Smooth muscle cell (in vitro differentiated cells): ENCODE measurements around the gene CELSR1. TPM values are rescaled to one million over a fixed set of nuclear protein-coding genes. Genes with fewer than 3 reads are reported as not detected.

ENCODE experiments used
- DNase-seq: peaks from one replicate; lab custom pipeline; 2025; ENCODE audit not compliant: unreplicated experiment; lab: John Stamatoyannopoulos, UW
- H2AFZ ChIP-seq: fragments of 200-600 bp; sonication (generic); 2 replicates; pipeline ENCODE4 v1.6.0; 2016; ENCODE audit warnings: antibody characterized with exemption, low read depth, mild to moderate bottlenecking
- H3F3A ChIP-seq: fragments of 200-600 bp; sonication (generic); 2 replicates; pipeline ENCODE4 v1.6.0; 2017; ENCODE audit warnings: antibody characterized with exemption, low read depth
- H3K27ac ChIP-seq: fragments of 200-600 bp; sonication (generic); 2 replicates; pipeline ENCODE4 v1.5.1; 2016; ENCODE audit warnings: low read depth, mild to moderate bottlenecking
- H3K27me3 ChIP-seq: fragments of 200-600 bp; sonication (generic); 2 replicates; pipeline ENCODE4 v1.6.1; 2016; ENCODE audit warnings: low read depth, mild to moderate bottlenecking
- H3K36me3 ChIP-seq: fragments of 200-600 bp; sonication (generic); 2 replicates; pipeline ENCODE4 v1.5.1; 2016; ENCODE audit warnings: low read depth
- H3K4me1 ChIP-seq: fragments of 200-600 bp; sonication (generic); 2 replicates; pipeline ENCODE4 v1.5.1; 2016; ENCODE audit warnings: low read depth
- H3K4me2 ChIP-seq: fragments of 200-600 bp; sonication (generic); 2 replicates; pipeline ENCODE4 v1.6.0; 2016; ENCODE audit warnings: mild to moderate bottlenecking
- H3K4me3 ChIP-seq: fragments of 200-600 bp; sonication (generic); 2 replicates; pipeline ENCODE4 v1.5.1; 2016; ENCODE audit warnings: mild to moderate bottlenecking
- H3K79me2 ChIP-seq: fragments of 200-600 bp; sonication (generic); 2 replicates; pipeline ENCODE4 v1.6.0; 2016; ENCODE audit warnings: low read depth, mild to moderate bottlenecking
- H3K9ac ChIP-seq: fragments of 200-600 bp; sonication (generic); 2 replicates; pipeline ENCODE4 v1.6.0; 2016; ENCODE audit warnings: low read depth
- H3K9me3 ChIP-seq: fragments of 200-600 bp; sonication (generic); replicated peaks from 2 replicates; pipeline ENCODE4 v1.5.1; 2016; ENCODE audit warnings: low read depth
- H4K20me1 ChIP-seq: fragments of 200-600 bp; sonication (generic); 2 replicates; pipeline ENCODE4 v1.6.0; 2016; ENCODE audit warnings: low read depth
- CTCF ChIP-seq: fragments of 200-600 bp; sonication (generic); IDR thresholded peaks from 2 replicates; pipeline ENCODE4 v1.5.1; 2017; ENCODE audit warnings: borderline replicate concordance, mild to moderate bottlenecking, antibody characterized with exemption; ENCODE audit not compliant: insufficient read depth, poor library complexity, severe bottlenecking
- WGBS: methylation state at CpG from one replicate; pipeline ENCODE4 v1.1.7; 2016; ENCODE audit warnings: low lambda C conversion rate; 5-methylcytosine and 5-hydroxymethylcytosine counted together
- polyA plus RNA-seq: library from polyadenylated mRNA; unstranded; fragments of >200 nt; fragmentation: Nextera tagmentation; extraction: Ambion mirVana; gene quantifications from 2 replicates; pipeline ENCODE4 v1.2.1, GENCODE V29; 2016
- total RNA-seq: library from RNA; depleted of rRNA; stranded (reverse); fragments of >200 nt; gene quantifications from 2 replicates; pipeline ENCODE4 v1.2.3, GENCODE V29; 2014

Gene CELSR1
- total and polyA plus RNA-seq, 2 experiments from 2014 or later = 3.6 to 15.2 TPM

DNA sequence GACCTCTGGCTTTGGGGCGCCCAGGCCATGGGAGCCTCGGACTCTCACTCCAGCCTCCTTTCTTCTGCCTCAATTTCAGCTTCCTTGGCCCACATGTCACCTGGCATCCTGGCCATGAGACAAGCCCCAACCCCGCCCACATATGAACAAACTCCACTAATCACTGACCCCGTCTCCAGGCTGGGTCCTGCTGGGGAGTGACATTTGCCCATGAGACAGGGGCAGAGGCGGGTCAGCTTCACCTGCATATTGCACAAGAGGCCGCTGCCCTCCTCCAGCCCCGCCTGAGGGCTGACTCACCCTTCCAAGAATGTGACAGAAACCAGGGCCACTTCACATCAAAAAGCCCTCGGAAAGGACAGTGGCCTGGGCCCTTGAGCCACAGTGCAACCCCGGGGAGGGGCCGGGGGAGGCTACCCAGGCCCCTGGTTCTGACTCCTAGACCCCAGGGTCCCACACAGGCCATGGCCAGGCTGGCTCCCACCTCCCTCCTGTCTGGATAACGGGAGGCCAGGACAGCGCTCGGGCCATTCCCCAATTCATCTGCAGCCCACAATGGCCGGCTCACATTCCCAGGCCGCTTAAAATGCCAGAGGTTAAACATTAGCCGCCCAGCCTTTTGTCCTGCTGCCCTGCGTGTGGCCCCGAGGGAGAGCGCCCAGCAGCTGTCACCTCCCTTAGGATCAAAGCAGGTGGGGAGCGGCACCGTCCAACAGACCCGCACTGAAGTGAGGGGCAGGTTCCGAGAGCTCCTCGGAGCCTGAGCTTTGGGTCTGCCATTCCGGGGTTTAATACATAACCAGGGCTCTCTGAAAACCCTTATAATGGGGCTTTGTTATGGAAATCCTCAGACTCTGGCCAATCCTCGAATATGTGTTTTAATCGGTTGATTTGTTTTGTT, 159.6 kb downstream of the CELSR1 start:
- no peaks in the 10 kb centered on the region for H3K79me2 ChIP-seq
- H3K4me3 ChIP-seq = no peak overlapping the region
- H3K4me1 ChIP-seq = peaks cover 20% of the 10 kb centered on the region
- WGBS = 23% methylated on average over 27 of the region's 27 CpGs
- no peaks in the 10 kb centered on the region for H3K27me3 ChIP-seq
- no peaks in the 10 kb centered on the region for H4K20me1 ChIP-seq
- H2AFZ ChIP-seq = no peak overlapping the region
- TF ChIP-seq CTCF = no peak
- peak overlapping the region; percentile 74 for H3K4me2 ChIP-seq
- H3K27ac ChIP-seq = peak overlapping the region; percentile 24
- no peak overlapping the region for H3K9ac ChIP-seq
- H3K9me3 ChIP-seq = peaks cover 6% of the 10 kb centered on the region
- no peaks in the 10 kb centered on the region for H3F3A ChIP-seq
- no peaks in the 10 kb centered on the region for H3K36me3 ChIP-seq
- DNase-seq = no peak

GRCh38 chr22:46376908-46377524, 160.4 kb downstream of the CELSR1 start:
- Histone ChIP-seq H3K36me3 (no peaks in the 10 kb centered on the region), H3K4me2 (peak overlapping the region; percentile 74), H3F3A (no peaks in the 10 kb centered on the region), H3K9ac (no peak overlapping the region), H4K20me1 (no peaks in the 10 kb centered on the region), H3K4me3 (no peak overlapping the region), H3K27ac (no peak overlapping the region), H3K9me3 (peaks cover 6% of the 10 kb centered on the region), H3K79me2 (no peaks in the 10 kb centered on the region), H2AFZ (no peak overlapping the region), H3K4me1 (peaks cover 20% of the 10 kb centered on the region), H3K27me3 (no peaks in the 10 kb centered on the region)
- DNase-seq = no peak
- no peak for TF ChIP-seq CTCF
- WGBS = 83% methylated on average over 19 of the region's 19 CpGs

- DNase-seq = no peak
- no peak overlapping the region for H2AFZ ChIP-seq
- 94% methylated on average over 3 of the region's 3 CpGs for WGBS
- H3K4me3 ChIP-seq = no peak overlapping the region
- H3K79me2 ChIP-seq = no peaks in the 10 kb centered on the region
- peaks cover 6% of the 10 kb centered on the region for H3K9me3 ChIP-seq
- no peaks in the 10 kb centered on the region for H3K27me3 ChIP-seq
- H3K27ac ChIP-seq = no peak overlapping the region
- H3K36me3 ChIP-seq = no peaks in the 10 kb centered on the region
- H3K9ac ChIP-seq = no peak overlapping the region
- no peaks in the 10 kb centered on the region for H4K20me1 ChIP-seq
- H3K4me2 ChIP-seq = no peak overlapping the region
- TF ChIP-seq CTCF = no peak
- no peaks in the 10 kb centered on the region for H3F3A ChIP-seq
- H3K4me1 ChIP-seq = peaks cover 20% of the 10 kb centered on the region
Measured at GRCh38 chr22:46376111-46376510, 161.3 kb downstream of the CELSR1 start.
